GM12801 (cell line): ENCODE data around the gene ZNF554.

ENCODE experiments used
- CTCF ChIP-seq: IDR thresholded peaks from one replicate; pipeline ENCODE4 v1.5.1; 2011; ENCODE audit warnings: control low read depth; ENCODE audit not compliant: insufficient read length; ENCODE audit errors: extremely low read depth

Gene ZNF554

GRCh38 chr19:2858864-2859263, 39.2 kb downstream of the ZNF554 start:
- no peak for TF ChIP-seq CTCF

- no peak for TF ChIP-seq CTCF
These were observed 44.1 kb downstream of the ZNF554 start for GRCh38 chr19:2863816-2864215.

- TF ChIP-seq CTCF, result no peak
These were observed 45.8 kb downstream of the ZNF554 start for GRCh38 chr19:2865334-2866100.

GRCh38 chr19:2866495-2867024, 46.9 kb downstream of the ZNF554 start:
- TF ChIP-seq CTCF, result no peak

- TF ChIP-seq CTCF, result no peak
These were observed 47.6 kb downstream of the ZNF554 start, which contains the start of gene ZNF556 for GRCh38 chr19:2867025-2867991. Gene ZNF556, plus strand, starts transcription at chr19:2867335. Its CDS starts 87 bp downstream, at chr19:2867422.

- TF ChIP-seq CTCF, result no peak
These were observed 50.0 kb downstream of the ZNF554 start for GRCh38 chr19:2869618-2870017.
